Left ventricle myocardium inferior (tissue), 1 donor: ENCODE results near the gene SLC9A8. TPM values are rescaled to one million over a fixed set of nuclear protein-coding genes. Genes with fewer than 3 reads are reported as not detected.

Experiments used
- DNase-seq: peaks from one replicate; pipeline ENCODE4 v3.0.0-alpha.2; 2020
- H3K27ac ChIP-seq: fragments of 200-600 bp; replicated peaks from 2 replicates; pipeline ENCODE4 v1.8.0; 2021
- H3K27me3 ChIP-seq: fragments of 200-600 bp; 2 replicates; pipeline ENCODE4 v1.8.0; 2021; ENCODE audit warnings: low read depth
- H3K36me3 ChIP-seq: fragments of 200-600 bp; 2 replicates; pipeline ENCODE4 v1.8.0; 2021
- H3K4me1 ChIP-seq: fragments of 200-600 bp; 2 replicates; pipeline ENCODE4 v1.8.0; 2021
- H3K4me3 ChIP-seq: fragments of 200-600 bp; 2 replicates; pipeline ENCODE4 v1.8.0; 2021; ENCODE audit warnings: mild to moderate bottlenecking, moderate library complexity
- H3K9me3 ChIP-seq: fragments of 200-600 bp; replicated peaks from 2 replicates; pipeline ENCODE4 v1.8.0; 2021
- intact Hi-C: fragments of 100-400 bp; cut with micrococcal nuclease; formaldehyde crosslinking; loops from one replicate; pipeline ENCODE4 v1.11.0; 2022
- total RNA-seq: library from RNA; stranded (reverse); fragmentation: NEBNext Ultra II Directional; extraction: Animal tissue kit (Norgen Biotek cat#: 25700); gene quantifications from one replicate; pipeline ENCODE4 v1.2.1, GENCODE V29; 2021
- TF ChIP-seq, protein P1 (sequence below): fragments of 200-600 bp; IDR thresholded peaks from 2 replicates; pipeline ENCODE4 v1.8.0; 2021; ENCODE audit warnings: antibody characterized with exemption, mild to moderate bottlenecking, borderline replicate concordance
- donor health status: DM: no; HTN: yes; CAD: no; lungs with severe emphysema.

The SLC9A8 gene
- total RNA-seq, 1 donor from 2014 or later = 4.6 TPM

DNA sequence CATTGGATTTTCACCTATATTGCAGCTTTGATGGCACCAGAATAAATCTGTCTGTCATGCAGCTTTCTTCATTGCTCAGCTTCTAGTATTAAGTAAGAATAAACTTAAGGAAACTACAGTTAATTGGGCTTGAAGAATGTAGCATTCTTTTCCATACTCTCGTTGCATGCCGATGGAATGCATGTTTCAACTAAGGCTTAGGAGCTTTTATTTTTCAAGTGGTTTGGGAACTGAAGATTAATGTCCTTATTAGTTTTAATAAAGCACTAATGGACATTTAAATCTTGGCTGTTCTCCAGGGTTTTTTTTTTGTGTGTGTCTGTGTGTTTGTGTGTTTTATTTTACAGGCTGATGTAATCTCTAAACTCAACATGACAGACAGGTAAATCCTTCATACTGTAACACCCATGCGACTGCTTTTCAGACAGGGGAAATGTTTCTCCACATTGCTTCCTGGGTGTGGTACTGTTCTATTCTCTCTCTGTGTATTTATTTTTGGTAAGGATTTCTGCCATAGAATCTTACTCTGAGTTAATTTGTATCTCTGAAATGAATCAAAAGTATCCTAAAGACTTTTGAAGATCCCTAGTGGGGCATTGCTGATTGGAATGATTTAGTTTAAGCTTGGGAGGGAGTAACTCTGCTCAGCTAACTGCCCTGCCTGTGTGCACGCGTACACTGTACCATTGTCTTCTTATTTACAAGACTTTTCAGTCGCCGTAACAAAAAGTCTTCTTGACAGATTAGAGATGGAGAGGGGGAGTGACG, 38.0 kb downstream of the SLC9A8 start:
- Histone ChIP-seq H3K4me1 (peaks cover 28% of the 10 kb centered on the region), H3K36me3 (peaks cover 31% of the 10 kb centered on the region), H3K27ac (peak overlapping the region; percentile 64), H3K27me3 (no peaks in the 10 kb centered on the region), H3K9me3 (no peaks in the 10 kb centered on the region), H3K4me3 (no peak overlapping the region)
- intact Hi-C loops = no loop called here
- no peak for DNase-seq
- TF ChIP-seq, protein P1, sequence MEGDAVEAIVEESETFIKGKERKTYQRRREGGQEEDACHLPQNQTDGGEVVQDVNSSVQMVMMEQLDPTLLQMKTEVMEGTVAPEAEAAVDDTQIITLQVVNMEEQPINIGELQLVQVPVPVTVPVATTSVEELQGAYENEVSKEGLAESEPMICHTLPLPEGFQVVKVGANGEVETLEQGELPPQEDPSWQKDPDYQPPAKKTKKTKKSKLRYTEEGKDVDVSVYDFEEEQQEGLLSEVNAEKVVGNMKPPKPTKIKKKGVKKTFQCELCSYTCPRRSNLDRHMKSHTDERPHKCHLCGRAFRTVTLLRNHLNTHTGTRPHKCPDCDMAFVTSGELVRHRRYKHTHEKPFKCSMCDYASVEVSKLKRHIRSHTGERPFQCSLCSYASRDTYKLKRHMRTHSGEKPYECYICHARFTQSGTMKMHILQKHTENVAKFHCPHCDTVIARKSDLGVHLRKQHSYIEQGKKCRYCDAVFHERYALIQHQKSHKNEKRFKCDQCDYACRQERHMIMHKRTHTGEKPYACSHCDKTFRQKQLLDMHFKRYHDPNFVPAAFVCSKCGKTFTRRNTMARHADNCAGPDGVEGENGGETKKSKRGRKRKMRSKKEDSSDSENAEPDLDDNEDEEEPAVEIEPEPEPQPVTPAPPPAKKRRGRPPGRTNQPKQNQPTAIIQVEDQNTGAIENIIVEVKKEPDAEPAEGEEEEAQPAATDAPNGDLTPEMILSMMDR = no peak

DNA sequence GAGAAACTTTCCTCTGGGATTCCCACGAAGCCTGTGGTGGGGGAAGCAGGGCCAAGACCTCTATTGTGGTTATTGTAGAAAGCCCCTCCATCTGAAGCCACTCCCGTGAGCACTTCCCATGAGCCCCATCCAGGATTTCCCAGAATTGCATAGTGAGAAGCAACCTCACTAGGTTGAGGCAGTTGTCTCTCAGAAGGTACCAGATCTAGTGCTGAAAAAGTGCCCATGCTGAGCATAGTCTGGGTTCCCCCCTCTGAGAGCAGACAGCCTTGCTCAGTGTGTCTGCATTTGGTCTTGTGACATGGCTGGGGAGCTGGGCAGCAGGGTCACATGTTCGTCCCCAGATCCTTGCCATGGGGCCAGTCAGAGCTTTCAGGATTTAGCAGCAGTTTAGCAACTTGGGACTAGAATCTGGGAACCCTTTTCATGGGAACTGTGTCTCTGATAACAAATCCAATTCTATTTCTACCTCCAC, 38.6 kb downstream of the SLC9A8 start:
- peaks cover 28% of the 10 kb centered on the region for H3K4me1 ChIP-seq
- no peak for DNase-seq
- peaks cover 37% of the 10 kb centered on the region for H3K36me3 ChIP-seq
- peak overlapping the region; percentile 64 for H3K27ac ChIP-seq
- H3K4me3 ChIP-seq = no peak overlapping the region
- TF ChIP-seq, protein P1 = no peak
- H3K27me3 ChIP-seq = no peaks in the 10 kb centered on the region
- H3K9me3 ChIP-seq = no peaks in the 10 kb centered on the region
- intact Hi-C loops = no loop called here

DNA sequence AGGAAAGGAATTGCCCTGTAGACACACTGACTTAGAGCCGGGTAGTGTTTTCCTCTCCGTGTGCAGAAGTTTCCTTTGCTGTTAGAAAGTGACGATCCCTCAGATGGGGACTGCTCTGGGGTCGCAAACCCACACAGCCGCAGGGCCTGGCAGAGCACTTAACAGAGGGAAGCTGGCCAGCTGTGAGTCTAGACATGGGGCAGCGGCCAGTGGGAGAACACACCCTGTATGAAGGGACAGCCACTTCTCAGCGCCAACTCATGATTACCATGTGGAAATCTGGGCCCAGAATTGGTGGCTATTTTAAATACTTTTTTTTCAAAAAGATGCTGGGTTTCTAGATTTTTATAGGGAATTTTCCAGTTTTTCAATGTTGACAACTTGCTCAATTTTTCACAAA, 39.4 kb downstream of the SLC9A8 start:
- no peak overlapping the region for H3K4me3 ChIP-seq
- H3K27me3 ChIP-seq = no peaks in the 10 kb centered on the region
- TF ChIP-seq, protein P1 = no peak
- no peak for DNase-seq
- intact Hi-C loops = no loop called here
- peak overlapping the region; percentile 64 for H3K27ac ChIP-seq
- H3K9me3 ChIP-seq = no peaks in the 10 kb centered on the region
- H3K4me1 ChIP-seq = peaks cover 28% of the 10 kb centered on the region
- H3K36me3 ChIP-seq = peaks cover 44% of the 10 kb centered on the region

DNA sequence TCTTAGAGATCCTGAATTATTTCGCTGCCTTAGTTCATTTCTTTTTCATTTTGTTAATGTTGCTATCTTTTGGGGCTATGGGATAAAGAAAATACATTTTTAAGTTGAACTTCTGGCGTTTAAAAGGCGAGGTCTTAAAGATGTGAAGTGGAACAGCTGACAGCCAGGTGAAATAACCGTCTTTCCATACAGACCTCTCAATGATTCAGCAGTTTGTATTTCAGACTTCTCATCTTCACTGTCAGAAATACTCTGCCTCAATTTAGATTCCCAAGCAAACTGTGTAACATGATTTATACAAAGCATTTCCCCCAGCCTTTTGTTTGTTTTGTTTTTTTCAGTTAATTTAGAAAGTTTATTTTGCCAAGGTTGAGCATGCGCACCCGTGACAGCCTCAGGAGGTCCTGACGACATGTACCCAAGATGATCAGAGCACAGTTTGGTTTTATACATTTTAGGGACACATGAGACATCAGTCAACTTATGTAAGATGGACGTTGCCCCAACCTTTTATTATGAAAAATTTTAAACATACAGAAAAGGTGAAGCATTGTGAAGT, 40.0 kb downstream of the SLC9A8 start:
- H3K36me3 ChIP-seq = peaks cover 50% of the 10 kb centered on the region
- H3K27me3 ChIP-seq = no peaks in the 10 kb centered on the region
- TF ChIP-seq, protein P1 = no peak
- no peak overlapping the region for H3K4me3 ChIP-seq
- H3K4me1 ChIP-seq = peaks cover 29% of the 10 kb centered on the region
- no peaks in the 10 kb centered on the region for H3K9me3 ChIP-seq
- intact Hi-C loops = no loop called here
- DNase-seq = no peak
- H3K27ac ChIP-seq = peak overlapping the region; percentile 64

DNA sequence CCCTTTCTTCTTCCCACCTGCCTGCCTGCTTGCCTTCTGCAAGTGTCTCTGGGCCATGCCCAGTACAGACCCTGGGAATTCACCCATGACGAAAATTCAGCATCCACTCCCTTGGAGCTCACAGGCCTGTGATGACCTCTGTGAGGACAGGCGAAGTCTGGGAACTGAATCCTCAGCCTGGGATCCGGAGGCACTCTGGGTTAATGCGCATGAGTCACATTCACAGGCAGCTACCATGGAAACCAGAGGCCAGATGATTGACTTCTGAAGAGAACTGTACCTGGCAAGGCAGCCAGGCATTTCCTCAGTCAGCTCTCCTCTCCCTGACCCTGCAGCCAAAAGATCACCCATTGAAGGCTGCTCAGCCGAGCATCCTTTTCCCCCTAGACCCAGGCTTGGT, 41.0 kb downstream of the SLC9A8 start:
- intact Hi-C loops = no loop called here
- H3K27me3 ChIP-seq = no peaks in the 10 kb centered on the region
- peaks cover 39% of the 10 kb centered on the region for H3K4me1 ChIP-seq
- H3K4me3 ChIP-seq = no peak overlapping the region
- no peak overlapping the region for H3K27ac ChIP-seq
- TF ChIP-seq, protein P1 = no peak
- H3K36me3 ChIP-seq = peaks cover 51% of the 10 kb centered on the region
- DNase-seq = no peak
- H3K9me3 ChIP-seq = no peaks in the 10 kb centered on the region
